ENCODE data around the gene KRT76.

DNA sequence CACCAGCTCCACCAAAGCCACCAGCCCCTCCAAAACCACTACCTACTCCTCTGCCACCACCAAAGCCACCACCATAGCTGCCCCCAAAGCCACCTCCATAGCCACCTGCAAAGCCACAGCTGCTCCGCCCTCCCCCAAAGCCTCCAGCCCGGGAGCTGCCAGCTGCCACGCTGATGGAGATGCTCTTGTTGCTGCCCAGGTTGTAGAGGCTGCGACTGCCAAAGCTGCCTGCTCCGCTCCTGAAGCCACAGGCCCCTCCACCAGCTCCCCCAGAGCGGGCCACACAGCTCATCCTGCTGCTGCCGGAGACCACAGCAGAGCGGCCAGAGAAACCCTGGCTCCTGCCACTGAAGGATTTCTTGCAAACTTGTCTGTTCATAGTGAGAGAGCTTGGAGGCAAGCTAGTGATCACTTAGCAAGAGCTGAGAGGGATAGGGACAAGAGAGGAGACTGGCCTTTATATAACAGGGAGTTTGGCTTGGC lies at the start of gene KRT76:
- TF ChIP-seq, protein P1, sequence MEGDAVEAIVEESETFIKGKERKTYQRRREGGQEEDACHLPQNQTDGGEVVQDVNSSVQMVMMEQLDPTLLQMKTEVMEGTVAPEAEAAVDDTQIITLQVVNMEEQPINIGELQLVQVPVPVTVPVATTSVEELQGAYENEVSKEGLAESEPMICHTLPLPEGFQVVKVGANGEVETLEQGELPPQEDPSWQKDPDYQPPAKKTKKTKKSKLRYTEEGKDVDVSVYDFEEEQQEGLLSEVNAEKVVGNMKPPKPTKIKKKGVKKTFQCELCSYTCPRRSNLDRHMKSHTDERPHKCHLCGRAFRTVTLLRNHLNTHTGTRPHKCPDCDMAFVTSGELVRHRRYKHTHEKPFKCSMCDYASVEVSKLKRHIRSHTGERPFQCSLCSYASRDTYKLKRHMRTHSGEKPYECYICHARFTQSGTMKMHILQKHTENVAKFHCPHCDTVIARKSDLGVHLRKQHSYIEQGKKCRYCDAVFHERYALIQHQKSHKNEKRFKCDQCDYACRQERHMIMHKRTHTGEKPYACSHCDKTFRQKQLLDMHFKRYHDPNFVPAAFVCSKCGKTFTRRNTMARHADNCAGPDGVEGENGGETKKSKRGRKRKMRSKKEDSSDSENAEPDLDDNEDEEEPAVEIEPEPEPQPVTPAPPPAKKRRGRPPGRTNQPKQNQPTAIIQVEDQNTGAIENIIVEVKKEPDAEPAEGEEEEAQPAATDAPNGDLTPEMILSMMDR (IDR thresholded peaks at IDR 0.05) = no peak
- TF ChIP-seq POLR2A (IDR thresholded peaks at IDR 0.05) = no peak

Measured in tibial nerve (tissue), 3 donors.